ENCODE measurements around the gene PTPRM. TPM values are rescaled to one million over a fixed set of nuclear protein-coding genes. Genes with fewer than 3 reads are reported as not detected.

Gene PTPRM
- total and polyA plus RNA-seq, 2 experiments from 2014 or later = 30.9 to 62.8 TPM

- WGBS, 2 experiments (ENCODE audit: low coverage in 1 of 2, low lambda C conversion rate in 2 of 2, missing lambda C conversion rate in 2 of 2) = 91 to 93% methylated on average over 3 of the region's 3 CpGs
- Histone ChIP-seq H3K4me1 (ENCODE audit: insufficient read depth) (no peaks in the 10 kb centered on the region), H3K9me3 (ENCODE audit: low read depth) (no peaks in the 10 kb centered on the region), H2AFZ (no peak overlapping the region), H3K27me3 (replicated peaks; ENCODE audit: insufficient read depth) (no peaks in the 10 kb centered on the region), H3K36me3 (ENCODE audit: low read depth) (no peaks in the 10 kb centered on the region), H3K79me2 (ENCODE audit: insufficient read depth) (no peaks in the 10 kb centered on the region), H3K27ac (no peak overlapping the region), H4K20me1 (ENCODE audit: insufficient read depth) (no peaks in the 10 kb centered on the region), H3F3A (ENCODE audit: insufficient read depth) (no peaks in the 10 kb centered on the region), H3K9me2 (ENCODE audit: insufficient read depth) (no peaks in the 10 kb centered on the region), H3K4me2 (ENCODE audit: unreplicated experiment) (no peak overlapping the region), H3K4me3 (no peak overlapping the region), H3K9ac (no peak overlapping the region)
- in situ Hi-C loops (cut with MboI) = no loop called here
- no peak for TF ChIP-seq EZH2 (IDR thresholded peaks at IDR 0.05; ENCODE audit: insufficient read depth, poor library complexity, severe bottlenecking)
- TF ChIP-seq EZH2phosphoT487 (IDR thresholded peaks at IDR 0.05; ENCODE audit: insufficient read depth, low read depth) = no peak
- DNase-seq = no peak
Measured at GRCh38 chr18:8290435-8290834, 723.3 kb downstream of the PTPRM start.

- Histone ChIP-seq H3K27ac (no peak overlapping the region), H3K27me3 (replicated peaks; ENCODE audit: insufficient read depth) (no peaks in the 10 kb centered on the region), H4K20me1 (ENCODE audit: insufficient read depth) (no peaks in the 10 kb centered on the region), H3K4me2 (ENCODE audit: unreplicated experiment) (no peak overlapping the region), H3K9me3 (ENCODE audit: low read depth) (no peaks in the 10 kb centered on the region), H3K9me2 (ENCODE audit: insufficient read depth) (no peaks in the 10 kb centered on the region), H3F3A (ENCODE audit: insufficient read depth) (no peaks in the 10 kb centered on the region), H3K4me1 (ENCODE audit: insufficient read depth) (no peaks in the 10 kb centered on the region), H2AFZ (no peak overlapping the region), H3K4me3 (no peak overlapping the region), H3K79me2 (ENCODE audit: insufficient read depth) (no peaks in the 10 kb centered on the region), H3K36me3 (ENCODE audit: low read depth) (no peaks in the 10 kb centered on the region), H3K9ac (no peak overlapping the region)
- WGBS, 2 experiments (ENCODE audit: low coverage in 1 of 2, low lambda C conversion rate in 2 of 2, missing lambda C conversion rate in 2 of 2) = 69 to 77% methylated on average over 1 of the region's 1 CpG
- TF ChIP-seq EZH2phosphoT487 (IDR thresholded peaks at IDR 0.05; ENCODE audit: insufficient read depth, low read depth) (no peak), EZH2 (IDR thresholded peaks at IDR 0.05; ENCODE audit: insufficient read depth, poor library complexity, severe bottlenecking) (no peak)
- in situ Hi-C loops (cut with MboI) = no loop called here
- DNase-seq = no peak
Measured at GRCh38 chr18:8290913-8291312, 723.8 kb downstream of the PTPRM start.

GRCh38 chr18:8293184-8293583 is 726.1 kb downstream of the PTPRM start:
- 87 to 94% methylated on average over 2 of the region's 2 CpGs for WGBS, 2 experiments (ENCODE audit: low coverage in 1 of 2, low lambda C conversion rate in 2 of 2, missing lambda C conversion rate in 2 of 2)
- no peak overlapping the region for H3K27ac ChIP-seq
- no peak overlapping the region for H3K9ac ChIP-seq
- H3K4me2 ChIP-seq (ENCODE audit: unreplicated experiment) = no peak overlapping the region
- TF ChIP-seq EZH2 (IDR thresholded peaks at IDR 0.05; ENCODE audit: insufficient read depth, poor library complexity, severe bottlenecking) = no peak
- no peak for TF ChIP-seq EZH2phosphoT487 (IDR thresholded peaks at IDR 0.05; ENCODE audit: insufficient read depth, low read depth)
- no peaks in the 10 kb centered on the region for H3K9me3 ChIP-seq (ENCODE audit: low read depth)
- H3K4me1 ChIP-seq (ENCODE audit: insufficient read depth) = no peaks in the 10 kb centered on the region
- no peaks in the 10 kb centered on the region for H3F3A ChIP-seq (ENCODE audit: insufficient read depth)
- H4K20me1 ChIP-seq (ENCODE audit: insufficient read depth) = no peaks in the 10 kb centered on the region
- H3K27me3 ChIP-seq (replicated peaks; ENCODE audit: insufficient read depth) = no peaks in the 10 kb centered on the region
- H3K79me2 ChIP-seq (ENCODE audit: insufficient read depth) = no peaks in the 10 kb centered on the region
- in situ Hi-C loops (cut with MboI) = no loop called here
- no peaks in the 10 kb centered on the region for H3K36me3 ChIP-seq (ENCODE audit: low read depth)
- H2AFZ ChIP-seq = no peak overlapping the region
- no peaks in the 10 kb centered on the region for H3K9me2 ChIP-seq (ENCODE audit: insufficient read depth)
- no peak for DNase-seq
- no peak overlapping the region for H3K4me3 ChIP-seq

- Histone ChIP-seq H3K27ac (no peak overlapping the region), H4K20me1 (ENCODE audit: insufficient read depth) (no peaks in the 10 kb centered on the region), H3K79me2 (ENCODE audit: insufficient read depth) (no peaks in the 10 kb centered on the region), H3K4me3 (no peak overlapping the region), H3K9ac (no peak overlapping the region), H3K27me3 (replicated peaks; ENCODE audit: insufficient read depth) (no peaks in the 10 kb centered on the region), H3K4me1 (ENCODE audit: insufficient read depth) (no peaks in the 10 kb centered on the region), H3K36me3 (ENCODE audit: low read depth) (no peaks in the 10 kb centered on the region), H2AFZ (no peak overlapping the region), H3K4me2 (ENCODE audit: unreplicated experiment) (no peak overlapping the region), H3K9me3 (ENCODE audit: low read depth) (no peaks in the 10 kb centered on the region), H3F3A (ENCODE audit: insufficient read depth) (no peaks in the 10 kb centered on the region), H3K9me2 (ENCODE audit: insufficient read depth) (no peaks in the 10 kb centered on the region)
- WGBS, 2 experiments (ENCODE audit: low coverage in 1 of 2, low lambda C conversion rate in 2 of 2, missing lambda C conversion rate in 2 of 2) = 96 to 97% methylated on average over 16 of the region's 16 CpGs
- in situ Hi-C loops (cut with MboI) = no loop called here
- DNase-seq = no peak
- no peak for TF ChIP-seq EZH2 (IDR thresholded peaks at IDR 0.05; ENCODE audit: insufficient read depth, poor library complexity, severe bottlenecking)
- TF ChIP-seq EZH2phosphoT487 (IDR thresholded peaks at IDR 0.05; ENCODE audit: insufficient read depth, low read depth) = no peak
Measured at GRCh38 chr18:8296886-8297616, 729.9 kb downstream of the PTPRM start.
